ENCODE measurements around the gene KRTAP10-11.

DNA sequence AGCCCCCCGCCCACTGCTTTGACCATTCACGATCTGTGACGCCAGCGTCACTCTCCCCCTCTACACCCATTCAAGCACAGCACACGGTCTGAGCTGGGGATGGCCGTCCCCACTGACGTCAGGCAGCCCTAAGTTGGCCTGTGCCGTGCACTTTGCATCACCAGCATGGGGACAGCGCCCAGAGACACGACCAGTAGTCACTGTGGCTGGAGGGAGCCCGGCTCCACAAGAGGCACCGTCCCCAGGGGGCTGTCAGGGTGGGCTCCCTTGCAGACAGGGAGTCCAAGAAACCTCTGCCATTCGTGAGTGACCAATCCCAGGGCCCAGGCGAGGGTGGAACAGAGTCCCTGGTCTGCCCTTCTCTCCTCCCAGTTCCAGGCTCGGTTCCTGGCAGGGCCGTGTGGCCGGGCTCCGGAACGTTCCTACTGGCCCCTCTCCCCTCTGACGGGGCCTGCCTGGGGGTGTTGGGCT is 32.0 kb upstream of the KRTAP10-11 start:
- TF ChIP-seq, protein P1, sequence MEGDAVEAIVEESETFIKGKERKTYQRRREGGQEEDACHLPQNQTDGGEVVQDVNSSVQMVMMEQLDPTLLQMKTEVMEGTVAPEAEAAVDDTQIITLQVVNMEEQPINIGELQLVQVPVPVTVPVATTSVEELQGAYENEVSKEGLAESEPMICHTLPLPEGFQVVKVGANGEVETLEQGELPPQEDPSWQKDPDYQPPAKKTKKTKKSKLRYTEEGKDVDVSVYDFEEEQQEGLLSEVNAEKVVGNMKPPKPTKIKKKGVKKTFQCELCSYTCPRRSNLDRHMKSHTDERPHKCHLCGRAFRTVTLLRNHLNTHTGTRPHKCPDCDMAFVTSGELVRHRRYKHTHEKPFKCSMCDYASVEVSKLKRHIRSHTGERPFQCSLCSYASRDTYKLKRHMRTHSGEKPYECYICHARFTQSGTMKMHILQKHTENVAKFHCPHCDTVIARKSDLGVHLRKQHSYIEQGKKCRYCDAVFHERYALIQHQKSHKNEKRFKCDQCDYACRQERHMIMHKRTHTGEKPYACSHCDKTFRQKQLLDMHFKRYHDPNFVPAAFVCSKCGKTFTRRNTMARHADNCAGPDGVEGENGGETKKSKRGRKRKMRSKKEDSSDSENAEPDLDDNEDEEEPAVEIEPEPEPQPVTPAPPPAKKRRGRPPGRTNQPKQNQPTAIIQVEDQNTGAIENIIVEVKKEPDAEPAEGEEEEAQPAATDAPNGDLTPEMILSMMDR (IDR thresholded peaks at IDR 0.05): no peak
- no peak for TF ChIP-seq POLR2A (IDR thresholded peaks at IDR 0.05)
